Stimulated activated naive CD4-positive, alpha-beta T cell treated with Interleukin-2 at 50 U/mL for 16 hours (primary cell): ENCODE results near the gene ASCC1.
"Not testable (repeated sequence)": the region's sequence is repeated elsewhere in the genome, so short reads cannot be mapped to it uniquely, and the experiment has no call there.

Experiments used
- DNase-seq: peaks from one replicate; lab custom pipeline; 2025; lab: John Stamatoyannopoulos, UW

Gene ASCC1

GRCh38 chr10:72126184-72126871, 89.7 kb downstream of the ASCC1 start:
- no peak for DNase-seq

GRCh38 chr10:72124989-72125388, 91.1 kb downstream of the ASCC1 start:
- no peak for DNase-seq

- DNase-seq = no peak
These were observed 91.7 kb downstream of the ASCC1 start for GRCh38 chr10:72124381-72124780.

- DNase-seq = no peak
These were observed 92.5 kb downstream of the ASCC1 start for GRCh38 chr10:72123616-72124015.

GRCh38 chr10:72122221-72122620, 93.9 kb downstream of the ASCC1 start:
- peak; percentile 10 for DNase-seq

- DNase-seq = no peak
These were observed 94.7 kb downstream of the ASCC1 start for GRCh38 chr10:72121389-72121788.

GRCh38 chr10:72116372-72116771, 99.7 kb downstream of the ASCC1 start:
- DNase-seq = no peak

- no peak for DNase-seq
These were observed 101.2 kb downstream of the ASCC1 start for GRCh38 chr10:72114706-72115450.

GRCh38 chr10:72110673-72111401, 105.2 kb downstream of the ASCC1 start:
- DNase-seq = no peak

- DNase-seq = no peak
These were observed 106.4 kb downstream of the ASCC1 start for GRCh38 chr10:72109636-72110157.

GRCh38 chr10:72108830-72109635, 107.0 kb downstream of the ASCC1 start:
- no peak for DNase-seq

- DNase-seq = not testable (repeated sequence)
These were observed 108.1 kb downstream of the ASCC1 start for GRCh38 chr10:72108004-72108370.

- no peak for DNase-seq
These were observed 108.6 kb downstream of the ASCC1 start for GRCh38 chr10:72107325-72108003.

GRCh38 chr10:72106896-72107295, 109.2 kb downstream of the ASCC1 start:
- DNase-seq = no peak

GRCh38 chr10:72106154-72106849, 109.8 kb downstream of the ASCC1 start:
- DNase-seq = no peak

GRCh38 chr10:72105710-72106109, 110.4 kb downstream of the ASCC1 start:
- no peak for DNase-seq

- no peak for DNase-seq
These were observed 111.0 kb downstream of the ASCC1 start for GRCh38 chr10:72105098-72105475.

- DNase-seq = no peak
These were observed 111.5 kb downstream of the ASCC1 start for GRCh38 chr10:72104472-72105097.

GRCh38 chr10:72099600-72099921, 116.5 kb downstream of the ASCC1 start:
- DNase-seq = no peak

GRCh38 chr10:72098836-72099599, 117.1 kb downstream of the ASCC1 start:
- DNase-seq = no peak
